T47D (cell line): Measurements from ENCODE around the gene KBTBD2.
"Not testable (repeated sequence)": the region's sequence is repeated elsewhere in the genome, so short reads cannot be mapped to it uniquely, and the experiment has no call there.

Source experiments
- DNase-seq, 2 experiments: peaks; one replicate each; pipeline versions ENCODE4 v3.0.0 to v3.0.0-alpha.2; 2011 to 2012; ENCODE audit warnings: low read depth in 1 of 2, low spot score in 1 of 2
- JUND ChIP-seq: IDR thresholded peaks from 2 replicates; pipeline ENCODE4 v1.6.1; 2012; ENCODE audit warnings: low read depth
- in situ Hi-C: cut with HindIII; loops from 2 replicates; pipeline ENCODE4 v1.10.0; 2016; ENCODE audit warnings: low sequenced_read_pairs, low pct_unique_long_range_greater_than_20kb

The KBTBD2 gene

DNA sequence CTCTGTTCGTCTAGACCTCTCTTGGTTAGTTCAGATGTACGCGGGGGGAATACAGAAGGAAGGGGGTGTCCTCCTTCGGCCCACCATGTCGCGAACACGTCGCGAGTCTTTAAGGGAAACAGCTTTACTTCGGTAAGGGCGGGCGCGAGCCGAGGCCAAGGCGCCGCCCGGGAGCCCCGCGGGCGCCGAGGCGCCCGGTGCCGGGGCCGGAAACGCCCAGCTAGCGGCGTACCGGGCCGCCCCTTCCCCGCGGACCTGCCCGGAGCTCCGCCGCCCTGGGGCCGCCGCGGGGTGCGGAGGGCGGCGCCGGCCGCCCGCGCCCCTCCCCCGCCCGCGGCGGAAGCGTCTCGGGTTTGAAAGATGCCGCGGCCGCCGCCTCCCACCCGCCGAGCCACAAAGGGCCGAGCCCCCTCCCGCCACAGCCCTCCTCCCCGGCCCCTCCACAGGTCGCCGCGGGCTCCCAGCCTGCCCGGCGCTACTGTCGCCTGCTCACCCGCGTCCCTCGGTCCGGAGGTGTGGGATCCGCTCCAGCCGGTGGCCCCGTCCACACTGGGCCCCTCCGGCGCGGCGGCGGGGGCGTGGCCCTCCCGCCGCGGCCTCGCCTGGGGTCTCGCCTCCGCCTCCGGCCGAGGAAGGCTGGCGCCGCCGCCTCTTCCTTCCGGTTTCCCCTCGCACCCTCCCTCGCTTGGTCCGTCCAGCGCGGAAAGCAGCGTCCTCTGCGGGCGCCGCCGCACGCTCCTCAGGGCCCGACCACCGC, at the start of gene KBTBD2:
KBTBD2 (minus strand) TSS at position 718 of the 757 bp plus-strand sequence. CDS start 12,156 bp downstream, outside the sequence.
- DNase-seq = peak in 1 of 2 experiments; percentile 65
- no peak for TF ChIP-seq JUND
- in situ Hi-C loops = no loop called here

GRCh38 chr7:32941181-32941580, 49.6 kb upstream of the KBTBD2 start:
- DNase-seq = no peak
- TF ChIP-seq JUND = no peak
- in situ Hi-C loops = no loop called here

DNA sequence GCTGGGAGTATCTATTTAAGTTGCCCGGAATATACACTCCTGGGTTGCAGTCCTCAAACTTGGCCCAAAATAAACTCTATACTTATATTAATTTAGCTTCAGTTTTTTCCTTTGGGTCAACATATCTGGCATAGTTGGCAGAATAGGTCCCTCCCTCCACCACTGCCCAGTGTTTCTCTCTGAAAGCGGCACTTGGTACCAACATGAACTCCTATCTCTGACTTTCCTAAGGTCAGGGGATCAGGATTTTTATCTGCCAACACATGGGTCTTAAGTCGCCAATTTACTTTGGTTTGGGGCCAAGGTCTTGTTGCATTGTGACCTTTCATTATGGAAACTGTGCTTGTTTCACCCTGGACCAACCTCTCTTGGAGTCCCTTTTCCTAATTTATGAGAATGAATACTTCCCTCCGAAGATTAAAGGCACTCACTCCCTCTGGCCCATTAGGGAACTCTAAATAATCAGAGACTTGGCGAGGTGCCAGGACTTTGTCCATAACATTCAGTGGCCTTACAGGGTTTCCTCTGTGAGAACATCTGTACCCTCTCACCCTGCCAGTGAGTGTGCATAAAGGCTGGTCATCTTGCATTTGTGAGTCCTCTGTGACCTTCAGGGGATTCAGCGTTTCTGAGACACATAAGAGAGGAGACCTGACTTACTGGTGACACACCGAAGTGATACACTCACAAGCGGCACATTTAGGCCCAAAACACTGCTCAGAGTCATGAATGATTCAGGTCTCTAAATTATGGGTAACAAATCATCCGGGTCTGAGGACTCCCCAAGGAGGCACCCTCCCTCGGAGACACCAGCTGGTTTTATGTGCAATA, 46.0 kb upstream of the KBTBD2 start:
- in situ Hi-C loops = no loop called here
- TF ChIP-seq JUND = no peak
- DNase-seq = no peak

GRCh38 chr7:32936689-32937088, 45.1 kb upstream of the KBTBD2 start:
- no peak for DNase-seq
- no peak for TF ChIP-seq JUND
- in situ Hi-C loops = no loop called here

DNA sequence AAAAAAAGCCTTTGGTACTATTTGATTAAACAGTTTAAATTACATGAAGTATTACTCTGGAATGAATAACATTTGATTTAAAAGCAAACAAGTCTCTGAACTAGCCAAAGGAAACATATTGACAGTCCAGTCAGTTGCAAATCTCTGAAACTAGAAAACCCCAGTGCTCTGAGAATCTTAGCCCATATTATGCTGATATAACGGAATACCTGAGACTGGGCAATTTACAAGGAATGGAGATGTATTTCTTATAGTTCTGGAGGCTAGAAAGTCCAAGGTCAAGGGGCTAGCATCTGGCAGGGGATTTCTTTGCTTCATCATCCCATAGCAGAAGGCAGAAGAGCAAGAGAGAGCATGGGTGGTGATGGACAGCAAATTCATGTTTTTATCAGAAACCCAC, 44.0 kb upstream of the KBTBD2 start:
- DNase-seq = no peak
- in situ Hi-C loops = no loop called here
- TF ChIP-seq JUND = no peak

DNA sequence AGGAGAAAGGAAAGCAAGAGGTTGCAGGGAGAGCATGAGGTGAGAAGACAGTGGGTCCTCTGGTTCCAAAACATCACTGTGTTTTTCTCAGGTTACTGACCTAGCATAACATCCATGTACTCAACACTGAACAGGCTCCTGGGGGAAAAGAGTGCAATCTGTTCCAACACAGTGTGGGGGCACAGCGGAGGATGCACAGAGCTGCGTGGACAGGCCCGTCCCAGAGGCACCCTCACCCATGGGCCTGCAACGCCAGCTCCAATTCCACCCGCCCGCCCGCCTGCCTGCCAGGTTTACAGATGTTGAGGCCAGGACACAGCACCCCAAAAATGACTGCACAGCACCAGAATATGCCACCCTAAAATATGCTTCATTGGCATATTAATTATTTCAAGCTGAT, 38.8 kb upstream of the KBTBD2 start:
- DNase-seq = no peak
- no peak for TF ChIP-seq JUND
- in situ Hi-C loops = no loop called here

- no peak for DNase-seq
- TF ChIP-seq JUND = no peak
- in situ Hi-C loops = no loop called here
These were observed 38.0 kb upstream of the KBTBD2 start for GRCh38 chr7:32929430-32930143.

DNA sequence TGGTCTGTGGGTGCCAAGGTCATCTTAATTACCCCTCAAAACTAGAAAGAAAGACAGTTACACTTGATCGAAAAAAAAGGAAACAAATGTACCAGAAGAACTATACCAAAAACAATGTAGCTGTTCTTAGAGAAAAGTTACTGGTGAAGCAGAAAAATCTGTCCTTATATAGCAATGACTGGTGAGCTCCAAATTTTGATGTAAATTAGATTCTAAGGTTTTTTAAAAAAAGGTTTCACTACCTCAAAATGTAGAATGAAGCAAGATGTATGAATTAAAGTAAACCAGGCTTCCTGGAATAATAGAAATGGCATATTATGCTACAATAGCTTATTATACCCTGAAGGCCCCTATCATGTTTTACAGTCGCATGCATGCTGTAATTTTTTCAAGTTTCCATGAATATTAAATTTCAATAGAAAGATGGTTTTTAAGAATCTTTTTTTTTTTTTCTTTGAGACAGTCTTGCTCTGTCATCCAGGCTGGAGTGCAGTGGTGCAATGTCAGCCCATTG, 37.3 kb upstream of the KBTBD2 start:
- TF ChIP-seq JUND = no peak
- in situ Hi-C loops = no loop called here
- DNase-seq = no peak

- in situ Hi-C loops = no loop called here
- DNase-seq = no peak
- no peak for TF ChIP-seq JUND
These were observed 30.3 kb upstream of the KBTBD2 start for GRCh38 chr7:32921896-32922295.

GRCh38 chr7:32916994-32917393, 25.4 kb upstream of the KBTBD2 start:
- DNase-seq, in situ Hi-C loops: not testable (repeated sequence)

GRCh38 chr7:32916006-32916405, 24.4 kb upstream of the KBTBD2 start:
- no peak for TF ChIP-seq JUND
- in situ Hi-C loops = no loop called here
- no peak for DNase-seq

- in situ Hi-C loops = no loop called here
- DNase-seq = no peak
- TF ChIP-seq JUND = no peak
These were observed 23.5 kb upstream of the KBTBD2 start for GRCh38 chr7:32915041-32915536.

DNA sequence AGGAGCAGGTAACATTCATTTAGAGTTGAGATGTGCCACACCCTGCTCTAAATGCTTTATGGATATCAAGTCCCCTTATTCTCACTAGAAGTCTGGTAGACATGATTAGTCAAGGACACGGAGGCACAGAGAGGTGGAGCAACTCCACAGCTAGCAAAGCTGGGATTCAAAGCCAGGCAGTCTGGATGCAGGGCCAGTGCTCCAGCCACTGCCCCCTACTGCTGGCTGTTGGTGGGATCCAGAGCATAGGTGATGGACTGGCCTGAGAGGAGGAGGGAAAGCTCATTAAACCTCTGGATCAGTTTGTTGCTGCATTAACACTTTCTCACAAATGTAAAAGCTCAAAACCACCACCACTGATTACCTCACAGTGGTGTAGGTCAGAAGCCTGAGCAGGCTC, 22.6 kb upstream of the KBTBD2 start:
- in situ Hi-C loops = no loop called here
- no peak for TF ChIP-seq JUND
- no peak for DNase-seq
